ENCODE measurements around the gene CLDN3.

DNA sequence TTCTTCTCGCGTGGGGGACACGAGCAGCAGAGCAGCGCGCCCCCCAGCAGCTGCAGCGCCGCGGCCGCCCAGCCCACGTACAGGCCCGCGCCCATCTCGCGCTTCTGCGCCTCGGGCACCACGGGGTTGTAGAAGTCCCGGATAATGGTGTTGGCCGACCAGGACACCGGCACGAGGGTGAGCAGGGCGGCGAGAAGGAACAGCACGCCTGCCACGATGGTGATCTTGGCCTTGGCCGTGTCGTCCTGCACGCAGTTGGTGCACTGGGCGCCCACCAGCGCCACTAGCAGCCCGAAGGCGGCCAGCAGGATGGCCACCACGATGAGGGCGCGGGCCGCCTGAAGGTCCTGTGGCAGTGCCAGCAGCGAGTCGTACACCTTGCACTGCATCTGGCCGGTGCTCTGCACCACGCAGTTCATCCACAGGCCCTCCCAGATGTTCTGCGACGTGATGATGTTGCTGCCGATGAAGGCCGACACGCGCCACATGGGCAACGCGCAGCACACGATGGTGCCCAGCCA is 529 bp downstream of the CLDN3 start:
- TF ChIP-seq, protein P1, sequence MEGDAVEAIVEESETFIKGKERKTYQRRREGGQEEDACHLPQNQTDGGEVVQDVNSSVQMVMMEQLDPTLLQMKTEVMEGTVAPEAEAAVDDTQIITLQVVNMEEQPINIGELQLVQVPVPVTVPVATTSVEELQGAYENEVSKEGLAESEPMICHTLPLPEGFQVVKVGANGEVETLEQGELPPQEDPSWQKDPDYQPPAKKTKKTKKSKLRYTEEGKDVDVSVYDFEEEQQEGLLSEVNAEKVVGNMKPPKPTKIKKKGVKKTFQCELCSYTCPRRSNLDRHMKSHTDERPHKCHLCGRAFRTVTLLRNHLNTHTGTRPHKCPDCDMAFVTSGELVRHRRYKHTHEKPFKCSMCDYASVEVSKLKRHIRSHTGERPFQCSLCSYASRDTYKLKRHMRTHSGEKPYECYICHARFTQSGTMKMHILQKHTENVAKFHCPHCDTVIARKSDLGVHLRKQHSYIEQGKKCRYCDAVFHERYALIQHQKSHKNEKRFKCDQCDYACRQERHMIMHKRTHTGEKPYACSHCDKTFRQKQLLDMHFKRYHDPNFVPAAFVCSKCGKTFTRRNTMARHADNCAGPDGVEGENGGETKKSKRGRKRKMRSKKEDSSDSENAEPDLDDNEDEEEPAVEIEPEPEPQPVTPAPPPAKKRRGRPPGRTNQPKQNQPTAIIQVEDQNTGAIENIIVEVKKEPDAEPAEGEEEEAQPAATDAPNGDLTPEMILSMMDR (IDR thresholded peaks at IDR 0.05) = no peak
- no peak for TF ChIP-seq POLR2A (IDR thresholded peaks at IDR 0.05)
